Activated effector memory CD4-positive, alpha-beta T cell treated with anti-CD3 and anti-CD28 coated beads, Interleukin-2, amount 50 U/mL, for 16 hours (primary cell): ENCODE data around the gene ZEB2.

Experiments used
- DNase-seq: peaks from one replicate; pipeline ENCODE4 v3.0.0-alpha.2; 2020

The ZEB2 gene

DNA sequence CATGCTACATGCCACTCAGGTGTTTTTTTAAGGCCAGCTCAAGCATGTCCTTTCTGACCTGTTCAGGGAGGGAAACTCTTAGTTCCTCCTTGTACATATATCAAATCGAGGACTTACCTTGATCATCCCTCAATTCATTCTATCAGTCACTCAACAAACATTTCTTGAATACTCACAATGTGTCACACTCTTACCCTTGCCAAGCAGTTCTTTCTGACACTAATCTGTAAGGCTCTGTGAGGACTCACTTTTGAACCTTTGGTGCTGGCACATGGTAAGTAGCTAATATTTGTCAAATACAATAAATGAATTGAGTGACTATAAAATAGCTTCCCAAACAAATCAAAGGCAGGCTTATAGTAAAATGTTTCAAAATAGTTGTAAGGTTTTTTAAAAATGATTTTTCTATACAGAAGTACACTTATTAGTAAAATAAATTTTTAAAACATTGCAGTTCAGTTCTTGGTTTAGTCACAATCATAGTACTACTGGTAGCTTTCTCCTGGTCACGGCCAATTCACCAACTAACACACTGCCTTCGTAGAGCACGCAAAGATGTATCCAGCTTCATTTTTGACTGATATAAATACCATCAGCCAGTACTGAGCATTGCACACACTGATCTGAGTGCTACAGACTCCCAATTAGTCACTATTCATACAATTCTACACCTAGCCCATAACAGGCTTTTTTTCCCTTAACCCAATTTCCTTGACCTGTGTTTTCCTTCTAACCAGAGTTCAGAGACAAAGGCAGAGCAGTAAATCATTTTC, 50.9 kb downstream of the ZEB2 start:
- DNase-seq, result no peak

DNA sequence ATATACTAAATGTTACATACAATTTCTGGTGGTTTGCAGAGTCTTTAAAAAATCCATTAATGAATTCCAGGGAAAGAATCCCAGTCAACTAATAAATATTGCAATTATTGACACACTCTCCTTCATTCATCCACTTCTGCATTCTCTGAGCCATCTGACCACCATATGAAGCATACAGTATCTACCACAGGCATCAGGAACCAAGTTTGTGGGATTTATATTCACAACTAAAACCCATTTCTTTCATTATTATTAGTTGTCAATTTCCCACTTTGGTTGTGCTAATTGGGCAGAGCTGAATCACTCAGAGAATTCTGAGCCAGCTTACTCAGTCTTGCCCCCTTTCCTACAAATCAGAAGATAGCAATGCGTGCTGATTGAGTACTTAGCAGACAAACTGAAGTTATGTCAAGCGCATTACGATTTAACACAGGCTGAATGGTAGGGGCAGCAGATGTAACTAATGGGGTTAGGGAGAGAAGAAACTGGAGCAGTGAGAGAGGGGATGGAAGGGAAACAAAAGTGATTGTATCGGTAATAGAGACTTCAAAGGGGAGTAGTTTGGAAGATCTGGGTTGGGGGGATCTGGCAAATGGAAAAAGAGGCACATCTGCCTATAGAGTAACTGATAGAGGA, 52.3 kb downstream of the ZEB2 start:
- no peak for DNase-seq

- DNase-seq, result no peak
Measured at GRCh38 chr2:144466637-144467036, 53.3 kb downstream of the ZEB2 start.

- DNase-seq, result no peak
Measured at GRCh38 chr2:144465749-144466148, 54.2 kb downstream of the ZEB2 start.

DNA sequence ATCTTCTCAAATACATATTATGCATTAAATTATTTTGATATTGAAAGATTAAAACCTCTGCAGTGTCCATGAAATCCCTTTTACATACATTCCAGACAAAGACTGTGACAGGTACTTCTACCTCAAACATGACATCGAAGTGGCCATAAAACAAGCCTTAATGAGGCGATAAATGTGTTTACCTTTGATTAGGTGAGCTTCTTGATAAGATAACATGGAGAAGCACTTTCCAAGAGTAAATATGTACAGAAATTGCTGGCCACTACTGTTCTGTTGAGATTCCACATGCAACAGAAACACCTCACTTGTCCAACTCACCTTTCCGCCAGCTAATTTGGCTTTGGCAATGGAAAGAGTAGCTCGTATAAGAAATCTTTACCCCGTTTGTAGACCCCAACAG, 55.2 kb downstream of the ZEB2 start:
- no peak for DNase-seq

DNA sequence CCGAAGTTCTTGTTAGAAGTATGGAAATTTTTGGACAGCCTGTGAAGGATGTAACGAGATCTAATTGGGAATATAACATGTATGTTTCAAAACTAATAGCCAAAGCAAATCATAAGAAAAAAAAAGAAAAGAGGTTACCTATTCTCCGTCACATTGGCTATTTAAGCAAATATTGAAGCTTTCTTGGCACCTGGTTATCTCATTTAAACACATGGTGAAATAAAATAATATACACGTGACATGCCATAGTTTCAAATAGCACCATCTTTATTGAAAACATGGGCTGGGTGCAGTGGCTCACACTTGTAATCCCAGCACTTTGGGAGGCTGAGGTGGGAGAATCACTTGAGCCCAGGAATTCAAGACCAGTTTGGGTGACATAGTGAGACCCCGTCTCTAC, 56.7 kb downstream of the ZEB2 start:
- no peak for DNase-seq

GRCh38 chr2:144462266-144462665, 57.7 kb downstream of the ZEB2 start:
- no peak for DNase-seq

DNA sequence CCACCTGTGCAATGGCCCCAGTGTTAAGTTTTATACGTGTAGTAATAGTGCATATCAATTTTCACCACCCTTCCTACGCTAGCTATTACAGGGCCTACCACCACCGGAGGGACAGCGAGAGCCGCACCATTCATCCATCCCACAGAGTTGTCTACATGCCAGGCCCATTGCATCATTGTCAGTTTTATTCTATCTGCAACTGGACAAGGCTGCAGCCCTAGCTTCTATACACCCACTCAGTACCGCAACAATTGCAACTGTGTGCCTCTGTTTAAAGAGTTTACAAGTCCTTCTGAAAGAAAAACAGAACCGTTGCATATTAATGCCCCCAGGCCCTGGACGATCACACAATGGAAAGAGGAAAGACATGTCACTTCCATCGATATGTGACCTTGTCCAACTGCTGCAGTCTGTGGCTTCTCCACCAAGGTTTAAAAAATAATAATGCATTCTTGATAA, 58.6 kb downstream of the ZEB2 start:
- no peak for DNase-seq

- no peak for DNase-seq
Measured at GRCh38 chr2:144460727-144461307, 59.1 kb downstream of the ZEB2 start.

- peak; percentile 66 for DNase-seq
Measured at GRCh38 chr2:144459937-144460336, 60.0 kb downstream of the ZEB2 start.

DNA sequence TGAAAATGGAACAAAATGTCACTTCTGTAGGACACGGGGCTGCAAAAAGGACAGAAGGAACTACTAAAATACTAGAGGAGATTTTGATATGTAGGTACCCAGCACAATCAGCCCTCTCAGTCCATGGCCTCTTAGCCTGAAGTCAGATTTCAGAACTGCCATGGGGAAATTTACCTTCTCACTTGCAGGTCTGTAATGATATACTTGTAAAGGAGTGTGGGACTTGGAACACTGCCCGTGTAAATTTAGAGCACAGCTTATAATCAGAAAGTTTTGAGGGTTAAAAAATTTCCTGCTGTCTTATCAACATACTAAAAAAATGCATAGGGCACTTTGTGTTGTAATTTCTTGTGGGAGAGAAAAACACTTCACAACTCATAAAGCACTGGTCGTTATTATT, 60.6 kb downstream of the ZEB2 start:
- no peak for DNase-seq

- no peak for DNase-seq
Measured at GRCh38 chr2:144458541-144458940, 61.4 kb downstream of the ZEB2 start.

- DNase-seq, result no peak
Measured at GRCh38 chr2:144456680-144457079, 63.2 kb downstream of the ZEB2 start.

DNA sequence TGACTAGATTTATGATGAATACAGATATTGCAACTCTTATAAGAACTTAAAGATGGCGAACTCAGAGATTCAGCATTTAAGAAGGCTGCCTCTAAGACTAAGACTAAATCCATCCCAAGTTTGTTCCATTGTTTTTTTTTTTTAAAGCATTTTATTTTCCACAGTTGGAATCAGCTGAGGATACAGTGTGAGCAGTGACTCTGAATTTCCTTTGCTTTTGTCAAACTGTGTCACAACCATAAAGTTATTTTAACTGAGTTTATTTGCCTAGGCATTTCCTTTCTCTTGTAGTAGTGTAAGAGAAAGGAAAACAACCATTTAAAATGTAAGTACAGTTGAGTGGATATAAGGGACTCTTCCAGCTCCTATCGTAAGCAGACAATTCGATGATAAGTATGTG, 63.9 kb downstream of the ZEB2 start:
- DNase-seq, result no peak

- DNase-seq, result no peak
Measured at GRCh38 chr2:144454466-144455287, 65.2 kb downstream of the ZEB2 start.

GRCh38 chr2:144453486-144454158, 66.3 kb downstream of the ZEB2 start:
- DNase-seq, result no peak

DNA sequence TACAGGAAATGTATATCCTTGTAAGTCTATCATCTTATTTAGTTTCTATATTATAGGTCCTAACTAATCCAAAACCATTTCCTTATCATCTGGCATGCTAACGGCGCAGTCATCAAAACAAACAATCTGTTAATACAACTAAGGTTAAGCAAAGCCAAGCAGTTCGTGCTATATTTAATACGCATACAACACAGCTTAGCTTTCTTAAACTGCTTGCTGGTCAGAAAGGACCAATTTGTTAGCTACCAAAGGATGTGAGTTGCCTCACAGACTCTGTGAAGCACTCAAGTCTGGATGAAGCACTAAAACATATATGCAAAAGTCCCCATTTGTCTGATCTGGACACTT, 67.0 kb downstream of the ZEB2 start:
- no peak for DNase-seq

GRCh38 chr2:144452169-144452988, 67.5 kb downstream of the ZEB2 start:
- DNase-seq, result no peak

GRCh38 chr2:144451443-144451842, 68.5 kb downstream of the ZEB2 start:
- DNase-seq, result no peak

DNA sequence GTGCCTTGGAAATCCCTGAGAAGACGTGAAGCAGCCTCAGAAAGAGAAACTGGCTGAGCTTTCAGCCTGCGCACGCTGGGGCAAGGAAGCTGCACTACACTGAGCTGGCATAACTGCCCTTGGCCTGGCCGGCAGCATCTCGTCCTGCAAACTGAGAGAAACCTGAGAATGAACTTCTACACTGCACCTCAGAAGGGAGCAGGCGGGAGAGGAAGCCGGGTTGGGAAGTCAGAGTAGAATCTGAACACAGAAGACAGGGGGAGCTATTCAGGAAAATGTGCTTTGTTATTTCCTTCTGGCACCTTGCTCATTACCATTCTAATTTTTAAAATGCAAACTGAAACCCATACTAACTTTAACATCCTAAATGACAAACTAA, 70.9 kb downstream of the ZEB2 start:
- no peak for DNase-seq

- no peak for DNase-seq
Measured at GRCh38 chr2:144448389-144449027, 71.4 kb downstream of the ZEB2 start.

GRCh38 chr2:144447535-144447934, 72.4 kb downstream of the ZEB2 start:
- no peak for DNase-seq
